GM21576 (cell line): ENCODE data around the gene ARHGAP4.

ENCODE experiments used
- ATAC-seq: cut with Tn5 transposase; IDR thresholded peaks from one replicate; pipeline ENCODE4 v1.9.1; 2021; ENCODE audit warnings: mild to moderate bottlenecking, moderate library complexity; ENCODE audit not compliant: unreplicated experiment

Gene ARHGAP4

DNA sequence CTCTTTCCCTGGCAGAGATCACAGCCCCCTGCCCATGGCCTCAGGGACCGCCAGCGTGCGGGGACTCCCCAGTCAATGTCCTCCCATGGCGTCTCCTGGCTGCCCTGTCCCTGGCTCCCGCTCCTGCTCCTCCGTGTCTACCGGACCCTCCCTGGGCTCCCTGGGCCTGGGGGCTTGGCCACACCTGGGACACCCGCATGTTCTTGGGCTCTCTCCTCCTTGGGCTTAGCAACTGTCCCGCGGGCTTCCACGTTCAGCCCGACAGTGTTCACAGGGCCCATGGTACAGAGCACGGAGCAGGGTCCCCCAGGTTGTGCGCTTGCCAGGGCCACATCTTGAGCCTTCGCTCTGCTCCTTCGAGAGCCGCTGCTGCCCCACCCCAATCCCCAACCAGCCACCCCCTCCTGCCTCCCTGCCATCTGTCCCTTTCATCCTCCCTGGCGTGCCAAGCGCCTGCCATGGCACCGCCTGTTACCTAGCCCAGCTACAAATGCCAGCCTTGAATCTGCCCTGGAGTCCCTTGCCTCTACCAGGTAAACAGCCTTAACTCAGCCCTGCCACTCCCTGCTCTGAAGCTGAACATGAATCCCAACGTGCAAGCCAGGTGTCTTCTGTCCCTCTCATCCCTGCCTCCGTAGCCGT is 17.7 kb downstream of the ARHGAP4 start:
- no peak for ATAC-seq

DNA sequence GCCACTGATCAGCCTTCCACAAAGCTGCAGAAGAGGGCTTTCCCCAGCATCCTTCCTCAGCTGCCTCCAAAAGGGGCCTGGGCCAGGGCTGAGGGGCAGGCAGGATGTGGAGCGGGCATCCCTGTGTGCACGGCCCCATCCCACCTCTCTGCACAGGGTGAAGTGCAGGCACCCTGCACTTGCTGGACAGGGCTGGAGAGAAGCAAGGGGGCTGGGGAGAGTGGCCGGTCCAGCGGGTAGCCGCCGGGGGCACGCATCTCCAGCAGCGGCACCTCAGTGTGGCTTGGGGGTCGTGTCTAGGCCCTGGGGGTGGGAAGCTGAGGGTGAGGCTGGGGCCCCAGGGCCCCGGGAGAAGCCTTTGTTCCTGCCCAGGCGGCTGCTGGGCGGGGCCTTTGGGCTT is 18.6 kb downstream of the ARHGAP4 start:
- no peak for ATAC-seq

- no peak for ATAC-seq
Measured at GRCh38 chrX:153906126-153906917, 19.7 kb downstream of the ARHGAP4 start.

DNA sequence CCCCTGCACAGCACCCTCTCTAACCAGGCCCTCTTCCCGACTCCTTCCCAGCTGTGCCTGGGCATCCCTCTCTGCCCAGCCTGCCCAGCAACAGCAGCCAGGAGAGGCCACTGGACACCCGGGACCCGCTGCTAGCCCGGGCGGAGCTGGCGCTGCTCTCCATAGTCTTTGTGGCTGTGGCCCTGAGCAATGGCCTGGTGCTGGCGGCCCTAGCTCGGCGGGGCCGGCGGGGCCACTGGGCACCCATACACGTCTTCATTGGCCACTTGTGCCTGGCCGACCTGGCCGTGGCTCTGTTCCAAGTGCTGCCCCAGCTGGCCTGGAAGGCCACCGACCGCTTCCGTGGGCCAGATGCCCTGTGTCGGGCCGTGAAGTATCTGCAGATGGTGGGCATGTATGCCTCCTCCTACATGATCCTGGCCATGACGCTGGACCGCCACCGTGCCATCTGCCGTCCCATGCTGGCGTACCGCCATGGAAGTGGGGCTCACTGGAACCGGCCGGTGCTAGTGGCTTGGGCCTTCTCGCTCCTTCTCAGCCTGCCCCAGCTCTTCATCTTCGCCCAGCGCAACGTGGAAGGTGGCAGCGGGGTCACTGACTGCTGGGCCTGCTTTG is 20.5 kb downstream of the ARHGAP4 start:
- ATAC-seq, result no peak

DNA sequence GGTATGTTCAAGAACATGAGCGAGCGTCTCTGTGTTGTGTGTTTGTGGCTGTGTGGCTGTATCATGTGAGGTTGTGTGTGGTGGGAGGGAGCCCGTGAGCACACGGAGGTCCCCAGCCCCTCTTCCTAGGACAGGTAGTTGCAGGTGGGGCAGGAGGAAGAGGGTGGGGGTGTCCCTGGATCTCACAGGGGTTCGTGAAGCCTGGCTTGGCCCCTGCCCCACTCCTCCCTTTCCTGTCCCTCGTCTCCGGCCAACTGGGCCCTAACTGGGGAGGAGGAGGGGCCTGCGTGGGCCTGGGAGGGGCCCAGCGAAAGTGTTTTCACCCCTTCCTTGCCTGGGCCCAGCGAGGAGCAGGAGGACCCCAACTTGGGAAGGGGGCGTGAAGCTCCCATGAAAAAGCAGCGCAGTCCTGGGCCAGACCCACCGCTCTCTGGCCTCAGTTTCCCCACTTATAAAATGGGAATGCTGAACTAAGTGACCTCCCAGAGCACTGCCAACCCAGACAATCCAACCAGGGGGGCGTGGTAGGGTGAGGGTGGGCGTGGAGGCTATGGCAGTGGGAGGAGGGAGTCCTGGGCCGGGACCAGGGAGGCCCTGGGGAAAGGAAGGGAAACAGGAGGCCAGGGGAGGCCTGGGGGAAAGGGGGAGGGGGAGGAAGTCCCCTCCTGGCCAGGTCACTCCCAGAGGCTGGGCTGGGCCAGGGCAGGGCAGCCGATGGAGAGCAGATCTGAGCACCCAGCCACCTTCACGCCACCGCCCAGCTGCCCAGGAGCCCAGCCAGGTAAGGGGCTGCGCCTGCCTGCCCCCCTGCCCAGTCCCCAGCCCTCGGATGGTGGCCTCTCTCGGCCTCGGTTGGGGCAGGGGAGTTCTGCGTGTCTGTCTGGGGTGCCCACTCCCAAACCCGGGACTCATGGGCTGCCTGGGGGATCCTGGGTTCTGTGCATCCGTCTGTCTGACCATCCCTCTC is 21.8 kb downstream of the ARHGAP4 start, which contains the start of gene AVPR2:
TSS of gene AVPR2 (plus strand) at position 683 of the 967 bp plus-strand sequence. CDS start 473 bp downstream, outside the sequence.
- ATAC-seq, result no peak

GRCh38 chrX:153903238-153903980 is 22.7 kb downstream of the ARHGAP4 start:
- no peak for ATAC-seq

DNA sequence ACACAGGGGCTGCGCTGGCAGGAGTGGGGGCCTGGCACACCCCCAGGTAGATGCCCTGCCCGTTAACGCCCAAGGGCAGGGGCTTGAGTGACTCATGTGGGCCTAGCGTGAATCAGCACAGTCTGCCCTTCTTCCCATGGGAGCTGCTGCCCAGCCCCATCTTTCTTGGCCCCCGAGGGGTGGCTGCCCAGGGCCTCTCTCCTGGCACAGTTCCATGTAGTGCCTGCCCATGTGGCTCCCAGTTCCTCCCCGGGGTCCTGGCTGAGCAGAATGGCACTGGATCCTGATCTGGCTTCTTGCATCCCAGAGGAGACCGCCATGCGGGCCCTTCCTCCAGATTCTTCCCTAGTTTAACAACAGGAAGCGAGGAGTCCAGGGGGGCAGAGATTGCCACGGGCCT is 23.7 kb downstream of the ARHGAP4 start:
- ATAC-seq, result no peak

DNA sequence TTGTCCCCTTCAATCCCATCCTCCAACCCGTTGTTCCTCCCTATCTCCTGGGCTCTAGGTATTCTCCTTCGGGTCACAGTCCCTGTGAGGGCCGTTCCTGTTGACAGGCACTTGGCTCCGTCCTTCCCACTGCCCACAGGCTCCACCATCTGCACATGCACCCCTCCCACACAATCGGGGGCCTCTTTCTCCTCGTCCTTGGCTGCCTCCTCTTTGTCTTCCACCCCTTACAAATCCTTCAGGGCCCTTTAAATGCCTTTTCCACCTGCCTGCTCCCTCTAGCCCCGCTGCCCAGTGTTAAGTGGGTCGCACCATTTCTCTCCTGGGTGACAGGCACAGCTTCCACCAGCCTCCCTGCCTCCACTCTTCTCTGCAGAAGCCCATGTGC is 24.3 kb downstream of the ARHGAP4 start:
- ATAC-seq, result no peak

DNA sequence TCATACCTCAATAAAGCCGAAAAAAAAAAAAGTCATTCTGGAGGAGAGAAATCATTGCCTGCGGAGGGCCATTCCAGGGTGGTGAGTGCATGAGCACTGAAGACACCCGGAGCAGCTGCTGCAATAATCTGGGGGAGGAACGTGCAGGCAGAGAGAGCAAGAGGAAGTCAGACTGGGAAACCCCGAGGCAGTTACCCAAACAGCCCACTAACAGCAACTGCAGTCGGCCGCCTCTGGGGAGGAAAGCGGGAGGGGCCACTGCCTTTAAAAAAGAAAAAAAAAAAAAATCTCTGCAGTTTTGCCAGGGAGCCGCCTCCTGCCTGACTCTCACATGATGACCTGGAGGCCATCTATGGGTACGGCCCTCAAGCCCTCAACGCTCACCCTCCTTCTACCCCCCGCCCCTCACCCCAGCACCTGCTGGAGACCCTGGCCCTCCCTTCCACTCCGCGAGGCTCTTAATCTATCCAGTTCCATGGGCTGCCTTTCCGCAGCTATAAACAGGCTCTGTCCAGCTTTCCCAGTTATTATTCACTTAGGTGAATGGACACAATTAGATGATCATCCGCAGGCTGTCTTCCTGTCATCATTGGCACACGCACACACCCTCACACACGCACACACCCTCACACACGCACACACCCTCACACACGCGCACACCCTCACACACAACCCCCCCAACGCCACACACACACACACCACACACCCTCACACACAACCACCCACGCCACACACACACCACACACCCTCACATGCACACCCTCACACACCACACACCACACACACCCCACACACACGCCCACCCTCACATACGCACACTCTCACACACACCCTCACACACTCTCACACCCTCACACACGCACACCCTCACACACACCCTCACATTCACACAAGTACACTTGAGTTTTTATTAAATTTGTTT is 25.0 kb downstream of the ARHGAP4 start:
- ATAC-seq, result peak; percentile 92

GRCh38 chrX:153897899-153898298 is 28.2 kb downstream of the ARHGAP4 start:
- no peak for ATAC-seq

DNA sequence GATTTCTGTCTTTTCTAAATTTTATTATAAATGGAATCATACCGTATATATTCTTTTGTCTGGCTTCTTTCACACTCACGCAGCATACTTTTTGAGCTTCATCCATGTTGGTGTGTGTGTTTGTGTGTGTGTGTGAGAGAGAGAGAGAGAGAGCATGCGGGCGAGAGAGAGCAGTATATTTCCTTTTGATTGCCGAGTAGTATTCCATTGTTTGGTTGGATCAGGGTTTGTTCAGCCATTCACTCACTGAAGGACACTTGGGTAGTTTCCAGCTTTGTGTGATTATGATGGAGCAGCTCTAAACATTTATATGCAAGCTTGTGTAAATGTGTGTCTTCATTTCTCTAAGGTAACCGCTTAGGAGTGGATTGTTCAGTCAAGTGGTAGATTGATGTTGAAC is 36.9 kb downstream of the ARHGAP4 start:
- ATAC-seq, result no peak

DNA sequence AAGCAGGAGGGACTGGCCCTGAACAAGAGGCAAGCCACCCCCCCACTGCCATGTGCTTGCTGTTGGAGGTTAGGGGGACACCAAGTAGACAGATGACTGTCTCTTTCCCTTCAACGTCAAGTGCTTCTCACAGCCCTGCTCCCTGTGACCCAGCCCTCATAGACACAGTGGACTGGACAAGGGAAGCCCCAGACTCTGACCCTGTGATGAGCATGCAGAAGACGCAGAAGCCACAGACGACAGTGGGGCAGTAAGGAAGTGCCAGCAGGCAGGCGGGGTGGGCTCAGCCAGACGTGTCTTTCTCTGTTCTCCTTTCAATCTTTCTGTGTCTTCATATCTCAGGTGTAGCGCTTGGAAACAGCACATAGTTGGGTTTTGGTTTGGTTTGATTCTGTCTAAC is 37.7 kb downstream of the ARHGAP4 start:
- ATAC-seq, result no peak

- no peak for ATAC-seq
Measured at GRCh38 chrX:153887385-153887784, 38.7 kb downstream of the ARHGAP4 start.

GRCh38 chrX:153886915-153887314 is 39.1 kb downstream of the ARHGAP4 start:
- ATAC-seq, result no peak

DNA sequence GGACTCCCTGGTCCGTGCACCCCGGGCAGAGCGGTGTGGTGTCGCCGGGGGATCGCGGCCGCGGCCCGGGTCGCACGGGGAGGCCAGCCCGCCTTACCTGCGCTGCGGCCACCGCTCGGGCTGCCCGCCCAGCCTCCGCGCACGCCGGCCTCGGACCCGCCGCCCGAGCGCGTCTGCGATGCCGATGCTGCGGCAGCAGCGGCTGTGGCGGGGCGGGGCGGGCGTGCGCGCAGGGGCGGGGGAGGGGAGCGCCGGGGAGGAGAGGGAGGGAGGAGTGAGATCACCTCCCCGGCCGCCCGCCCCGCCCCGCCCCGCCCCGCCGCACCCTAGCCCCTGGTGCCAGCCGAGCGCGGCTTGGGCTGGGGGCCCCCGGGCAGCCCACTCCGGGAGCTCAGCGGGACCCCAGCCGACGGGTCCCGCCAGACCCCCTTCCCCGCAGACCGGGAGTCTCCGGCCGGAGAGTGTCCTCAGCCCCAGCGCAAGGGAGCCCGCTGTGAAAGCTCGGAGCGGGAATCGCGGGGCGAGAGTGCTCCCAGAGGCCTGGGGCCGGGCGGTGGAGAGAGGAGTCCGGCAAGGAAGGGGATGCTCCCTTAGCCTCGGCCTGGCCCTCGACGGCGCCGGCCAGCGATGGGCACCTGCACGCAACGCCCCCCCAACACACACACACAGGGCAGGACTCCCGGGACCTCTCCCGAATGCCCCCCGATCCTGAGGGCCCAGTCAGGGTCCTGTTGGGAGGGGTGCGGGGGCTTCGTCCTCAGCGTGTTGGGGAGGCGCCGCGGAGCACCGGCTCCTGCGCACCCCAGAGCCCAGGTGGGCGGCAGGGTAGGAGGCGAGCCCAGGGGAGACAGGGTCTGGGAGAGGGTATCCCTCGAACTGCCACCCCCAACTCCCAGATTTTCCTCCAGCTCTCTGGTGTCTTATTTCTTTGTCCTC is 39.8 kb downstream of the ARHGAP4 start, which contains the start of gene L1CAM:
TSS of gene L1CAM (minus strand) at position 206 of the 936 bp plus-strand sequence. CDS start 10,337 bp downstream, outside the sequence.
- no peak for ATAC-seq

DNA sequence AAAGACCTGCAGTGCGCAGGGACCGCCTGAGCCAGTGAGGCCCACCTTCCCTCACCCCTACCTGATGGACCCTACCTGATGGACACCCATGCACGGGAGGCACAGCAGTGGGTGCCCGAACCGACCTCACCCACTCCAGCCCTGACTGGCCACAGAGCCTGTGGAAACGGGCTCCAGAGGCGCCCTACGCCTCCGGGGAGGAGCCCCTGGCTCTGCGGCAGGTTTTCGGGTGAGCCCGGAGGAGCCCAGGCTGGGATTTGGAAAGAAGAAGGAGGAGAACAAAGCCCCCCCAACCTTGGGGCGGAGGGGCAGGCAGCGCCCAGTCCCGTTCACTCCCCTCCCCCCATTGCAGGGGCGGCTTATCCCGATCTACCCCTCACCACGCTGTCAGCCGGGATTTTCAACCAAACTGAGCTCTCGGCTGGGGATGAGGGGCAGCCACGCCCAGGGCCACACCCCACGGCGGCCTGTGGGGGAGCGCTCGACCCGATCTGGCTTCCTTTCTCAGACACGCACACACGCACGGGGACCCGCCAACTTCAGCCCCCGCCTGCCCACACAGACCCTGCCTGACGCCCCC is 40.8 kb downstream of the ARHGAP4 start:
- no peak for ATAC-seq

DNA sequence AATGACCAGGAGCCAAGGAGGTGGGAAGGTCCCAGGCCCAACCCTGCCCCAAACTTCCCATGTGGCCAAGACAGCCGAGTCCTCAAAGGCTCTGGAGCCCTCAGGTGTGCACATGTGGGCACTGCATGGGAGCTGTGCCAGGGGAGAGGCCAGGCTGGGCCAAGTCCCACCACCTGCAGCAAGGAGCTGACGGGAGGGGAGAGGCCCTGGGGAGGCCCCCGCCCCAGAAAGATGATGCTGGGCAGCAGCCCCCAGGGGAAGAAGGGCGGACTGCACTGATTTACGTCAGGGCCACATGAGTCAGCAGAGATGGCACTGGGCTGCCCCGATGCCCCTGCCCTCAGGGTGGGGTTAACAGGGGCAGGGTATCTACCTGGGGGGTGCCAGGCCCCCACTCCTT is 41.5 kb downstream of the ARHGAP4 start:
- no peak for ATAC-seq
